Muscle of leg (tissue), 11 donors: ENCODE results near the gene CACNA2D1. TPM values are rescaled to one million over a fixed set of nuclear protein-coding genes. Genes with fewer than 3 reads are reported as not detected.
A peak's percentile ranks its signal among the peaks of the same experiment; 100 is the strongest.

Source experiments
- DNase-seq: peaks from one replicate; pipeline ENCODE4 v3.0.0; 2013
- H3K27ac ChIP-seq: one replicate; pipeline ENCODE4 v1.5.1; 2013; ENCODE audit warnings: mild to moderate bottlenecking, low read length, control low read depth
- H3K27me3 ChIP-seq: one replicate; pipeline ENCODE4 v1.6.1; 2013; ENCODE audit warnings: low read length; ENCODE audit not compliant: control insufficient read depth, insufficient read depth
- H3K36me3 ChIP-seq: one replicate; pipeline ENCODE4 v1.6.1; 2013; ENCODE audit warnings: low read length; ENCODE audit not compliant: control insufficient read depth, insufficient read depth
- H3K4me1 ChIP-seq: one replicate; pipeline ENCODE4 v1.6.1; 2013; ENCODE audit warnings: low read length; ENCODE audit not compliant: control insufficient read depth, insufficient read depth
- H3K4me3 ChIP-seq: one replicate; pipeline ENCODE4 v1.5.1; 2013; ENCODE audit warnings: low read length, control low read depth
- H3K9me3 ChIP-seq: replicated peaks from 2 replicates; pipeline ENCODE4 v1.6.1; 2013; ENCODE audit warnings: low read depth, low read length; ENCODE audit not compliant: control insufficient read depth
- WGBS: methylation state at CpG from one replicate; pipeline ENCODE4 v1.1.5; 2013; ENCODE audit warnings: missing lambda C conversion rate; ENCODE audit not compliant: insufficient coverage; 5-methylcytosine and 5-hydroxymethylcytosine counted together
- polyA plus RNA-seq, 8 donors: library from polyadenylated mRNA; unstranded; fragments of 120-200 nt; gene quantifications; one replicate each; pipeline versions ENCODE4 v1.2.1 to v1.2.3, GENCODE V29; 2013; ENCODE audit warnings: inconsistent platforms in 1 of 8, low replicate concordance in 1 of 8; ENCODE audit not compliant: insufficient read length in 8 of 8, insufficient read depth in 1 of 8
- total RNA-seq: library from RNA; stranded (reverse); fragments of 120-200 nt; gene quantifications from one replicate; pipeline ENCODE4 v1.2.4, GENCODE V29; 2013

The CACNA2D1 gene
- total and polyA plus RNA-seq, 9 donors, result 50.5 to 136 (median 89.1) TPM

- DNase-seq, result peak; percentile 47
- no peak overlapping the region for H3K27ac ChIP-seq
- 40% methylated on average over 4 of the region's 5 CpGs for WGBS
- H3K9me3 ChIP-seq, result no peaks in the 10 kb centered on the region
- H3K27me3 ChIP-seq, result no peaks in the 10 kb centered on the region
- no peaks in the 10 kb centered on the region for H3K4me1 ChIP-seq
- H3K36me3 ChIP-seq, result no peaks in the 10 kb centered on the region
- no peak overlapping the region for H3K4me3 ChIP-seq
Observed at GRCh38 chr7:82049442-82049841, 394.1 kb downstream of the CACNA2D1 start.

DNA sequence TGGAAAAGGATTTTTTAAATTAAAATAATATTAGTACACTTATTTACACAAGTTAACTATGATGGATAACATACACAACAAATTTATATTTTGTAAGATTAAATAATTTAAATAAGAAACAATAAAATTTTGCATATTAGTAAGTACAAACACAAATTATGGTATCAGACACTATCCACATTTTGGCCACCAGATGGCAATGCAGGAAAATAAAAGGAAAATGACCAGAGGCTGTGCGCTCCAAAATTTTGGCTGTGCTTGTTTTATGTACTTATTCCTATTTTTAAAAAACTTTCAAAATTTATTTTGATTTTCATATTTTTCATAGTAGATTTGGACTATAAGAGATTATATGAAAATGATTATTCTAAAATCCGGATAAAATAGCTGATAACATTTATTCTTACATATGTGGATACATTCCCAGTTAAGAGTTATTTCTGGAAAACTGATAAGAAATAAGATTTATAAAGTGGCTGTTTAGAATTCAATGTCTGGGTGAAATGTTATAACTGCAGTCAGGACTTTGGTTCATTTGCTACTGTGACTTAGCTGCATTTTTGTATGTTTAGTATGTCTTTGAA is 399.0 kb downstream of the CACNA2D1 start:
- Histone ChIP-seq H3K9me3 (no peaks in the 10 kb centered on the region), H3K4me1 (no peaks in the 10 kb centered on the region), H3K4me3 (no peak overlapping the region), H3K36me3 (no peaks in the 10 kb centered on the region), H3K27ac (no peak overlapping the region), H3K27me3 (no peaks in the 10 kb centered on the region)
- WGBS, result no CpG with 5 or more reads among the region's 2 CpGs
- DNase-seq, result peak; percentile 81

DNA sequence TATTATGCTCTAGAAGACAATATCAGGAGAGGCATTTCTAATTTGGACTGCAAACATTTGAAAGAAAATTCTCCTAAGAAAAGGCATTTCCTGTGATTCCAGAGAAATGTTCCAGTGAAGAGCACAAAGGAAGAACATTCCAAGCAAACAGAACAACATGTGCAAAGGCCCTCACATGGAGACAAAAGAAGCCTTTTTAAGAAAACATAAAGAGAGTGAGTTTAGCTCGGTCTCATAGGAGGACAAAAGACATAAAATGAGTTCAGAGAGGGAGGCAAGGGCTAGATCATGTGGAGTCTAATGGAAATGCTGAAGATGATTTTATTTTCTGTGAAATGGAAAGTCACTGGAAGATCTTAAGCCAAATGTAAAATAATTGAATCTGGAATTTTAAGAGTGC is 404.0 kb downstream of the CACNA2D1 start:
- H3K4me3 ChIP-seq, result no peak overlapping the region
- H3K27me3 ChIP-seq, result no peaks in the 10 kb centered on the region
- H3K27ac ChIP-seq, result no peak overlapping the region
- no peaks in the 10 kb centered on the region for H3K9me3 ChIP-seq
- peak; percentile 11 for DNase-seq
- WGBS, result 67% methylated on average over 1 of the region's 1 CpG
- no peaks in the 10 kb centered on the region for H3K4me1 ChIP-seq
- no peaks in the 10 kb centered on the region for H3K36me3 ChIP-seq

GRCh38 chr7:82036146-82036886 is 407.3 kb downstream of the CACNA2D1 start:
- H3K36me3 ChIP-seq, result no peaks in the 10 kb centered on the region
- no peak for DNase-seq
- 81% methylated on average over 2 of the region's 3 CpGs for WGBS

GRCh38 chr7:82035456-82035855 is 408.1 kb downstream of the CACNA2D1 start:
- Histone ChIP-seq H3K27ac (no peak overlapping the region), H3K4me3 (no peak overlapping the region), H3K4me1 (no peaks in the 10 kb centered on the region), H3K36me3 (no peaks in the 10 kb centered on the region), H3K9me3 (no peaks in the 10 kb centered on the region), H3K27me3 (no peaks in the 10 kb centered on the region)
- WGBS, result no CpG with 5 or more reads among the region's 1 CpG
- no peak for DNase-seq

More at GRCh38 chr7:82036146-82036886, 407.3 kb downstream of the CACNA2D1 start:
- Histone ChIP-seq H3K27ac (no peak overlapping the region), H3K27me3 (no peaks in the 10 kb centered on the region), H3K9me3 (no peaks in the 10 kb centered on the region), H3K4me1 (no peaks in the 10 kb centered on the region), H3K4me3 (no peak overlapping the region)

GRCh38 chr7:82032901-82033300 is 410.7 kb downstream of the CACNA2D1 start:
- Histone ChIP-seq H3K27ac (no peak overlapping the region), H3K4me1 (no peaks in the 10 kb centered on the region), H3K4me3 (no peak overlapping the region), H3K9me3 (no peaks in the 10 kb centered on the region), H3K27me3 (no peaks in the 10 kb centered on the region), H3K36me3 (no peaks in the 10 kb centered on the region)
- no CpG with 5 or more reads among the region's 3 CpGs for WGBS
- no peak for DNase-seq

DNA sequence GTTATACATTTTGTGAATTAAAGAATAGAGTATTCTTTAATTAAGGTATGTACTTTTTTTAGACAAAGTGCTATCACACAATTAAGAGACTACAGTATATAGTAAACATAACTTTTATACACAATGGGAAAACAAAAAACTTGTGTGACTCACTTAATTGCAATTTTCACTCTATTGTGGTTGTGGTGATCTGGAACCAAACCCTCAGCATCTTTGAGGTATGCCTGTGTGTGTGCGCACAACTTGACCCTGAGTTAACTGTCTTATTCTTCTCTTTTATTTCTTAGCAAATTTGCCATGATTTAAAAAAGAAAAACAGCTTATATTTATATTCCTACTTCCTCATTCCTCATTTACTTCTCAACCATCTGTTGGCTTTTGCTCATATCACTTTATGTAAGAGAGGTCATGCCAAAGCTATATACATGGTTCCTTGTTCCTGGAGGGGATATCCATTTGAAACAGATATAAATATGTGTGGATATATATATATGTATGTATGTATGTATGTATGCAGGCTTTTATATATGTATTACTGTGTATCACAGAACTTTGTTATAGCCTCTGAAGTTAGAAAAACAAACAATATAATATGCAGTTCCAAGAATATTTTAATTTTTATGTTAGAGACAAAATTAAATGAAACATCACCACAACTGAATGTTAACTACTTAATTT is 414.2 kb downstream of the CACNA2D1 start:
- no peak for DNase-seq
- no peaks in the 10 kb centered on the region for H3K36me3 ChIP-seq
- no peak overlapping the region for H3K4me3 ChIP-seq
- WGBS, result no CpG with 5 or more reads among the region's 1 CpG
- H3K27me3 ChIP-seq, result no peaks in the 10 kb centered on the region
- H3K27ac ChIP-seq, result no peak overlapping the region
- no peaks in the 10 kb centered on the region for H3K4me1 ChIP-seq
- H3K9me3 ChIP-seq, result no peaks in the 10 kb centered on the region

DNA sequence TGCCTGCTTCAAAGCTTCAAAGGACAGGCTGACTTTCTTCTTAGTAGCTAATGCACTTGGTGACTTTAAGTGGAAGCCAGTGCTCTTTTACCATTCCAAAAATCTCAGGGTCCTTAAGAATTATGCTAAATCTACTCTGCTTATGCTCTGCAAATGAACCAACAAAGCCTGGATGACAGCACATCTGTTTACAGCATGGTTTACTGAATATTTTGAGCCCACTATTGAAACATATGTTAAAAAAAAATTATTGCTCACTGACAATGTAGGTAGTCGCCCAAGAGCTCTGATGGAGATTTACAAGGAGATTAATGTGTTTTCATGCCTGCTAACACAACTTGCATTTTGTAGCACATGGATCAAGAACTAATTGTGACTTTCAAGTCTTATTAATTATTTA is 415.5 kb downstream of the CACNA2D1 start:
- no peaks in the 10 kb centered on the region for H3K36me3 ChIP-seq
- DNase-seq, result no peak
- no peak overlapping the region for H3K27ac ChIP-seq
- no peak overlapping the region for H3K4me3 ChIP-seq
- no CpG with 5 or more reads among the region's 1 CpG for WGBS
- no peaks in the 10 kb centered on the region for H3K9me3 ChIP-seq
- H3K4me1 ChIP-seq, result no peaks in the 10 kb centered on the region
- no peaks in the 10 kb centered on the region for H3K27me3 ChIP-seq

DNA sequence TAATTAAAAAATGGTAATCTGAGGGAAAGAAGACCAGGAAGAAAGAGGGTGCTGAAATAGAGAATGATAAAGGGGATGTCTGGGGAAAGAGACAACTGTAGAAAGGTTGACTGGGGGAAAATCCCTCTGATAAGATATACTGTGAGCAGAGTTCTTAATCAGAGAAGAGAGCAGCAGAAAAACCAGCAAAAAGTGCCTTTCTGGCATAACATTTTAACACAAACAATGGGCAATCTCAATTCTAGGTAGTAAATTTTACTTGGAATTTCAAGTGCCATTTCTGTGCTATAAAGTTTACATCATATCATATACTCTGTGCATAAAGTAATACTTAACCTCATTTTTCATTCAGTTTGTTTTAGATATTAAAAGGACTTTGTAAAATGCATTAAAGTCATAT is 421.9 kb downstream of the CACNA2D1 start:
- H3K27me3 ChIP-seq, result no peaks in the 10 kb centered on the region
- no peak overlapping the region for H3K27ac ChIP-seq
- no peak for DNase-seq
- H3K9me3 ChIP-seq, result no peaks in the 10 kb centered on the region
- no peaks in the 10 kb centered on the region for H3K36me3 ChIP-seq
- H3K4me1 ChIP-seq, result no peaks in the 10 kb centered on the region
- H3K4me3 ChIP-seq, result no peak overlapping the region

DNA sequence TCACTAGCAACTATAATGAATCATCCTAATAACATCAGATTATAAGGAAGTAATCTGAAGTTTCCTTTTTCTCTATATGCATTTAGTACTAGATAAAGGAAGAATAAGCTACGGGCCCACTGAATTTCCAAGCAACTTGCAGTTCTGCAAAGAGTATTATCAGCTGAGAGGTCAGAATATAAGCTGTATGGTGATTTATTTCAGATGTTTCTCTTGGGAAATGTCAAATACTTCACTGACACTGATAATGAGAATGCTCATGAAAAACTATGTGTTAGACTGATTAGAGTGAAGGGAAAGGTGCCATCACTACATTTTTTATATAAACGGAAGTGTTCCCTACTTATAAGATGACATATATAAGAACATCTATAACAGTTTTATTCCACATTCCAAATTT is 422.5 kb downstream of the CACNA2D1 start:
- no peaks in the 10 kb centered on the region for H3K4me1 ChIP-seq
- no CpG with 5 or more reads among the region's 2 CpGs for WGBS
- H3K9me3 ChIP-seq, result no peaks in the 10 kb centered on the region
- no peaks in the 10 kb centered on the region for H3K36me3 ChIP-seq
- H3K27ac ChIP-seq, result no peak overlapping the region
- H3K4me3 ChIP-seq, result no peak overlapping the region
- DNase-seq, result no peak
- no peaks in the 10 kb centered on the region for H3K27me3 ChIP-seq
